Aorta (tissue), 5 donors: Measurements from ENCODE around the gene LINGO4. TPM values are rescaled to one million over a fixed set of nuclear protein-coding genes. Genes with fewer than 3 reads are reported as not detected.

Experiments used
- ATAC-seq: fragments of 200-7000 bp; cut with Tn5 transposase; one replicate; pipeline ENCODE4 v1.9.1; 2022; ENCODE audit warnings: moderate library complexity; ENCODE audit not compliant: low FRiP score
- DNase-seq, 2 donors: peaks; one replicate each; pipeline ENCODE4 v3.0.0-alpha.2; 2020
- H3K27ac ChIP-seq, 2 donors: one replicate each; pipeline ENCODE4 v1.5.1; 2013; ENCODE audit warnings: low read length in 2 of 2, mild to moderate bottlenecking in 2 of 2, moderate library complexity in 2 of 2, control low read depth in 1 of 2, inconsistent platforms in 1 of 2, low read depth in 1 of 2
- H3K27me3 ChIP-seq, 2 donors: one replicate each; pipeline ENCODE4 v1.6.1; 2013; ENCODE audit warnings: control low read depth in 1 of 2, low read length in 1 of 2, mild to moderate bottlenecking in 1 of 2, moderate library complexity in 1 of 2; ENCODE audit not compliant: insufficient read depth in 2 of 2, control insufficient read depth in 1 of 2
- H3K36me3 ChIP-seq, 2 donors: one replicate each; pipeline ENCODE4 v1.6.1; 2013; ENCODE audit warnings: control low read depth in 1 of 2, low read length in 1 of 2, mild to moderate bottlenecking in 1 of 2; ENCODE audit not compliant: insufficient read depth in 2 of 2, control insufficient read depth in 1 of 2
- H3K4me1 ChIP-seq, 2 donors: one replicate each; pipeline ENCODE4 v1.6.1; 2013; ENCODE audit warnings: low read length in 2 of 2, control low read depth in 1 of 2, mild to moderate bottlenecking in 1 of 2, moderate library complexity in 1 of 2; ENCODE audit not compliant: insufficient read depth in 2 of 2, control insufficient read depth in 1 of 2
- H3K4me3 ChIP-seq, 2 donors: one replicate each; pipeline ENCODE4 v1.5.1; 2013; ENCODE audit warnings: low read length in 2 of 2, control low read depth in 1 of 2, mild to moderate bottlenecking in 1 of 2
- H3K9me3 ChIP-seq: one replicate; pipeline ENCODE4 v1.6.1; 2013; ENCODE audit warnings: mild to moderate bottlenecking, low read length; ENCODE audit not compliant: control insufficient read depth
- WGBS, 2 donors: extraction: QIAGEN DNeasy Blood & Tissue Kit; methylation state at CpG; one replicate each; pipeline ENCODE4 v1.1.7; 2013; 5-methylcytosine and 5-hydroxymethylcytosine counted together
- intact Hi-C, 2 donors: fragments of 100-400 bp; cut with DNase I; formaldehyde crosslinking; loops; one replicate each; pipeline versions ENCODE4 v1.14.2 to v1.15.0; 2022
- polyA plus RNA-seq, 2 donors: library from polyadenylated mRNA; stranded (reverse); fragments of 200-250 nt; gene quantifications; one replicate each; pipeline ENCODE4 v1.2.3, GENCODE V29; 2013
- total RNA-seq, 2 donors: library from RNA; stranded (reverse); fragmentation: NEBNext Ultra II Directional; extraction: Animal tissue kit (Norgen Biotek cat#: 25700); gene quantifications; one replicate each; pipeline ENCODE4 v1.2.1, GENCODE V29; 2021
- donor health status: healthy with polysubstance abuse.
- donor health status: Bipolar disorder and iron deficiency.
- donor health status: DM: no; HTN: no; CAD: no.
- donor health status: DM: no; HTN: no; CAD: no.
- donor health status: DM: yes; HTN: yes; CAD: no.

LINGO4 gene
- total and polyA plus RNA-seq, 4 donors, result not detected

GRCh38 chr1:151829352-151830046, 24.3 kb upstream of the LINGO4 start:
- no peak for DNase-seq
- Histone ChIP-seq H3K9me3 (no peaks in the 10 kb centered on the region), H3K27me3 (no peaks in the 10 kb centered on the region), H3K4me1 (no peaks in the 10 kb centered on the region), H3K27ac (no peak overlapping the region), H3K4me3 (no peak overlapping the region), H3K36me3 (no peaks in the 10 kb centered on the region)
- WGBS, 2 donors, result 42 to 46% methylated on average over 4 of the region's 4 CpGs
- ATAC-seq, result no peak
- intact Hi-C loops, result no loop called here

DNA sequence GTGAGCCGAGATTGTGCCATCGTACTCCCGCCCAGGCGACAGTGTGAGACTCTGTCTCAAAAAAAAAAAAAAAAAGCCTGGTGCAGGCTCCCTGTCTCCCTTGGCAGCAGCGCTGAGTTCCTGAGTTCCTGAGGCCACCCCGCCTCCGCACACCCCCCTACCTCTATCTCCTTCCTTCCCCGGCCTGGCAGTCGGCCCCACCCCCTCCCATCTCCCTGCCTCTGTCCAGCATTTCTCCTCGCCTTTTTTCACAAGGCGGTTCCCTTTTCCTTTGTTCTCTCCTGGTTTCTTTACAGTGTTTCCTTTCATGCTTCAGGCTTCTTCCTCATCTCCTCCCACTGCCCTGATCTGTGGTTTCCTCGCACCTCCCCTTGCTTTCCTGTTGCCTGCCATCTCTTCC, 23.7 kb upstream of the LINGO4 start:
- no peak overlapping the region for H3K27ac ChIP-seq
- ATAC-seq, result no peak
- WGBS, 2 donors, result 5 to 17% methylated on average over 9 to 12 of the region's 12 CpGs

GRCh38 chr1:151827853-151828252, 22.6 kb upstream of the LINGO4 start:
- DNase-seq, result no peak
- intact Hi-C loops, result no loop called here
- H3K27me3 ChIP-seq, result no peaks in the 10 kb centered on the region
- no peak overlapping the region for H3K27ac ChIP-seq
- 52 to 61% methylated on average over 9 of the region's 9 CpGs for WGBS, 2 donors
- no peaks in the 10 kb centered on the region for H3K9me3 ChIP-seq
- no peak for ATAC-seq
- no peak overlapping the region for H3K4me3 ChIP-seq
- H3K36me3 ChIP-seq, result no peaks in the 10 kb centered on the region
- H3K4me1 ChIP-seq, result no peaks in the 10 kb centered on the region

More for the DNA sequence above, 23.7 kb upstream of the LINGO4 start:
- intact Hi-C loops, result no loop called here
- Histone ChIP-seq H3K27me3 (no peaks in the 10 kb centered on the region), H3K4me1 (no peaks in the 10 kb centered on the region), H3K9me3 (no peaks in the 10 kb centered on the region), H3K36me3 (no peaks in the 10 kb centered on the region), H3K4me3 (no peak overlapping the region)
- no peak for DNase-seq

DNA sequence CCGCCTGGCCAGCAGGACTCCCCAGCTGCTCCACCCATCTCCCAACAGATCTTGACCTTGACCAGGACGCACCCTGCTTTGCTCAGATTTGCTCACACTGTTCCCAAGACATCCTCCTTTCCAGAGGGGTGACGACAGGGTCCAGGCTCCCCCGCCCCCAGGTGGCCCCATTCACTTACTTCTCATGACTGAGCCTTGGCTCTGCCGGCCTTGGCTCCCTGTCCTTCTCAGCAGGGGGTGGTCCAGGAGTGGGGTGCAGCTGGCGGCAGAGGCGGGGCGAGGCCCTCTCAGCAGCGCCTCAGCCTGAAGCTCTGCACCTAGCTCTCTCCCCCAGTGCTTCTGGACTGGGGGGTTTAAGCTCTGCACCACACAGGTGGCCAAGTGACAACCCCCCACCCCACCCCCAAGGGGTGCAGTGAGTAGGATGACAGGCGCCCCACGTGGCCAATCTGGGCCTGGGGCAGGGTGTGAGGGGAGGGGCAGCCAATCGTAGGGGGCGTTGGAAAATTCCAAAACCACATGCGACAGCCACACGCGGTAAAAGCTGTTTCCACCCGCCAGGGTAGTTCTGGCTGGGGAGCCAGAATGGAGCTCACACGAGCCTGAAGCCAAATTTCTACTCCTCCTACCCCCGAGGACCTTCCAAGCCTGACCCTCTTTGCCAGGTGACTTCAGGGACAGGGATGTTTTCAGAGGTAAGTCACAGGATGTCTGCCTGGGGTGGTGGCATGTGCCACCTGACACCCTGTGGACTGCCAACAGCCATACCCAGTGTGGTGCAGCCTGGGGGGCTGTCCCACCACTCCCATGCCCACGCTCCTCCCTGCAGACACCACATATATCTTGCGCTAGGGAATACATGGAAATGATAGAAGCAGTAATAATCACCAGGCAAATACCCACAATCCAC, 20.8 kb upstream of the LINGO4 start:
- no peak for ATAC-seq

GRCh38 chr1:151825204-151825603, 20.0 kb upstream of the LINGO4 start:
- ATAC-seq (no peak), DNase-seq (no peak)
- intact Hi-C loops, result no loop called here
- Histone ChIP-seq H3K27me3 (no peaks in the 10 kb centered on the region), H3K9me3 (no peaks in the 10 kb centered on the region), H3K36me3 (no peaks in the 10 kb centered on the region), H3K4me3 (no peak overlapping the region), H3K27ac (no peak overlapping the region), H3K4me1 (no peaks in the 10 kb centered on the region)
- WGBS, 2 donors, result 78% methylated on average over 9 of the region's 9 CpGs

More for the DNA sequence above, 20.8 kb upstream of the LINGO4 start:
- H3K4me3 ChIP-seq, result no peak overlapping the region
- no peak for DNase-seq
- intact Hi-C loops, result no loop called here
- H3K9me3 ChIP-seq, result no peaks in the 10 kb centered on the region
- H3K27ac ChIP-seq, result no peak overlapping the region
- H3K36me3 ChIP-seq, result no peaks in the 10 kb centered on the region
- no peaks in the 10 kb centered on the region for H3K4me1 ChIP-seq
- H3K27me3 ChIP-seq, result no peaks in the 10 kb centered on the region
- 51 to 53% methylated on average over 21 of the region's 21 CpGs for WGBS, 2 donors

DNA sequence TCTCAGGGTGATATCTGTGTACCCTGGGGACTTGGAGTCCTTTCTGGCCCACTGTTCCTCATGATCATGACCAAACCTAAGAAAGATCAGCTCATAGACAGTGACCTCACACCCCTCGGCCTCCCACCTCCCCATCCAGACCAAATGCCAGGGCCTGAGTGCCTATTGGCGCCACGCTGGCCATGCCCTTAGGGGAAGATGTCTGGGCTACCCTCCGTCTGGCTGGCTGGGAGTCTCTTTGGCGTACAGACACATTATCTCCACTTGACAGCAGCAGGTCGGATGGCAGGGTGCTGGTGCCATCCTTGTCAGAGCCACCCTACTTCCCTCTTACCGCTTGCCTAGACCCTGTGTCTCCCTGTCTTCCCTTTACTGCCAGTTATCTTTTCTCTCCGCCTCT, 18.0 kb upstream of the LINGO4 start:
- Histone ChIP-seq H3K36me3 (no peaks in the 10 kb centered on the region), H3K9me3 (no peaks in the 10 kb centered on the region), H3K27me3 (no peaks in the 10 kb centered on the region), H3K4me3 (no peak overlapping the region), H3K27ac (no peak overlapping the region), H3K4me1 (no peaks in the 10 kb centered on the region)
- ATAC-seq (no peak), DNase-seq (no peak)
- intact Hi-C loops, result no loop called here
- WGBS, 2 donors, result 74 to 81% methylated on average over 8 of the region's 8 CpGs

DNA sequence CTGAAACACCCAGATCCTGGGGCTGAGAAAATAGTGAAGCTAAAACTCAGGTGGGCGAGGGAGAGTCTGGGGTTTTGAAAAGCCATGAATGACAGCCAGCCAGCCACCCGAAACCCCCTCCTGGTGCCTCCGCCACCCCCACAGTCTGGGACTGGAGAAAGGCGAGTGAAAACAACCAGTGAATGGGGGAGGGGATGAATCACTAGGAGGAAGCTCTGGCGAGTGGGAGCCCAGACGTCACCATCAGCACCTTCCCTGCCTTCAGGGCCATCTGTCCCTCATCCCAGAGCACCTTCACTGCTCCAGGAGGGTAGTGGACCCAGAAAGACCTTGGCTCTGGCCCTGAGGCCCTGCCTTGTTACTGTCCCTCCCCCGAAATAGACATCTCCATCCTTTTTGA, 17.2 kb upstream of the LINGO4 start:
- WGBS, 2 donors, result 50 to 56% methylated on average over 7 of the region's 7 CpGs
- H3K9me3 ChIP-seq, result no peaks in the 10 kb centered on the region
- DNase-seq (no peak), ATAC-seq (no peak)
- no peaks in the 10 kb centered on the region for H3K27me3 ChIP-seq
- H3K4me1 ChIP-seq, result no peaks in the 10 kb centered on the region
- H3K4me3 ChIP-seq, result no peak overlapping the region
- H3K36me3 ChIP-seq, result no peaks in the 10 kb centered on the region
- H3K27ac ChIP-seq, result no peak overlapping the region
- intact Hi-C loops, result no loop called here

DNA sequence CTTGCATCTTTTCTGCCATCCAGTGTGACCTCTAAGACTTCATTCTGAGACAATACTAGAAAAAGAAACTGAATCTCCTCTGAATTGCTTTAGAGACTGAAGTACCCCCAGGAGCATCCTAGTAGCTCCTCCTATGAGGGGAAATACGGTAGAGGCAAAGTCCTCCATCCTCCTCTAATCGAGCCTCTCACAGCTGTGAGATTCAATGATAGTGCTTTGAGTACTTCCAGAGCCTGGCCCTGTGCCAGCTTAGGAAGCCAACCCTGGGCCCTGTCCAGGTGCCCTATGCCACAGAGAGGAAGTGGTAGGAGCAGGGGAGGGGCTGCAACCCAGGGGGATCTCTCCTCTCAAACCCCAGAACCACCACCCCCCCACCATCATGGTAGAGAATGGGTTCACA, 15.7 kb upstream of the LINGO4 start:
- H3K27ac ChIP-seq, result no peak overlapping the region
- ATAC-seq (no peak), DNase-seq (no peak)
- no peak overlapping the region for H3K4me3 ChIP-seq
- no peaks in the 10 kb centered on the region for H3K4me1 ChIP-seq
- 29 to 40% methylated on average over 2 of the region's 2 CpGs for WGBS, 2 donors
- no peaks in the 10 kb centered on the region for H3K9me3 ChIP-seq
- H3K27me3 ChIP-seq, result no peaks in the 10 kb centered on the region
- H3K36me3 ChIP-seq, result no peaks in the 10 kb centered on the region
- intact Hi-C loops, result no loop called here
